NCI-H446 treated with DMSO at 0.1 percent for 48 hours (cell line): ENCODE data around the gene CCR3.

Experiments
- DNase-seq: peaks from one replicate; lab custom pipeline; 2025; lab: John Stamatoyannopoulos, UW

The CCR3 gene

GRCh38 chr3:46298871-46299607 lies 56.8 kb downstream of the CCR3 start:
- DNase-seq, result no peak

GRCh38 chr3:46299608-46300460 lies 57.6 kb downstream of the CCR3 start:
- no peak for DNase-seq

GRCh38 chr3:46300461-46300789 lies 58.2 kb downstream of the CCR3 start:
- no peak for DNase-seq

GRCh38 chr3:46301122-46301835 lies 59.0 kb downstream of the CCR3 start:
- DNase-seq, result no peak

GRCh38 chr3:46303240-46303639 lies 61.0 kb downstream of the CCR3 start:
- no peak for DNase-seq

- no peak for DNase-seq
These were observed 62.5 kb downstream of the CCR3 start for GRCh38 chr3:46304739-46305138.

GRCh38 chr3:46312991-46313390 lies 70.7 kb downstream of the CCR3 start:
- DNase-seq, result no peak

- DNase-seq, result no peak
These were observed 72.3 kb downstream of the CCR3 start for GRCh38 chr3:46314517-46314916.

GRCh38 chr3:46316206-46316605 lies 73.9 kb downstream of the CCR3 start:
- DNase-seq, result no peak
